HG03457 (cell line): ENCODE data around the gene RSPH9.
"Not testable (repeated sequence)": the region's sequence is repeated elsewhere in the genome, so short reads cannot be mapped to it uniquely, and the experiment has no call there.

Experiments
- ATAC-seq: cut with Tn5 transposase; IDR thresholded peaks from one replicate; pipeline ENCODE4 v1.9.1; 2021; ENCODE audit warnings: moderate number of reproducible peaks; ENCODE audit not compliant: unreplicated experiment

The RSPH9 gene

GRCh38 chr6:43682724-43683429 is 38.0 kb downstream of the RSPH9 start:
- ATAC-seq, result no peak

GRCh38 chr6:43683708-43684455 is 39.0 kb downstream of the RSPH9 start:
- no peak for ATAC-seq

- no peak for ATAC-seq
These were observed 42.2 kb downstream of the RSPH9 start for GRCh38 chr6:43687079-43687436.

- peak; percentile 67 for ATAC-seq
These were observed 42.9 kb downstream of the RSPH9 start, which contains the start of gene MRPS18A for GRCh38 chr6:43687437-43688347. MRPS18A (minus strand) TSS chr6:43687791; CDS start chr6:43687779, 12 bp downstream.

GRCh38 chr6:43689421-43689820 is 44.6 kb downstream of the RSPH9 start:
- ATAC-seq, result no peak

- no peak for ATAC-seq
These were observed 50.6 kb downstream of the RSPH9 start for GRCh38 chr6:43695215-43695966.

GRCh38 chr6:43695967-43696291 is 51.1 kb downstream of the RSPH9 start:
- ATAC-seq, result no peak

- ATAC-seq, result no peak
These were observed 52.6 kb downstream of the RSPH9 start for GRCh38 chr6:43697421-43697820.

- no peak for ATAC-seq
These were observed 53.9 kb downstream of the RSPH9 start for GRCh38 chr6:43698584-43699349.

- ATAC-seq, result no peak
These were observed 54.8 kb downstream of the RSPH9 start for GRCh38 chr6:43699564-43700186.

- ATAC-seq, result not testable (repeated sequence)
These were observed 56.2 kb downstream of the RSPH9 start for GRCh38 chr6:43700939-43701560.

- no peak for ATAC-seq
These were observed 57.3 kb downstream of the RSPH9 start for GRCh38 chr6:43702171-43702533.

- ATAC-seq, result no peak
These were observed 58.0 kb downstream of the RSPH9 start for GRCh38 chr6:43702534-43703440.

- ATAC-seq, result no peak
These were observed 58.9 kb downstream of the RSPH9 start for GRCh38 chr6:43703512-43704429.

GRCh38 chr6:43705996-43706395 is 61.2 kb downstream of the RSPH9 start:
- ATAC-seq, result no peak

GRCh38 chr6:43706788-43707187 is 62.0 kb downstream of the RSPH9 start:
- no peak for ATAC-seq

- ATAC-seq, result no peak
These were observed 62.4 kb downstream of the RSPH9 start for GRCh38 chr6:43707269-43707668.
